Hematopoietic multipotent progenitor cell treated with erythropoietin and hydrocortisone succinate and interleukin-3 and kit ligand, for 8 days (in vitro differentiated cells): ENCODE data around the gene CTNNA3.

Experiments
- DNase-seq: peaks from one replicate; pipeline ENCODE4 v3.0.0-alpha.2; 2015

CTNNA3 gene

GRCh38 chr10:66189271-66189670 lies 1506.7 kb downstream of the CTNNA3 start:
- no peak for DNase-seq

GRCh38 chr10:66187053-66187733 lies 1508.8 kb downstream of the CTNNA3 start:
- no peak for DNase-seq

- no peak for DNase-seq
Measured at GRCh38 chr10:66183028-66183427, 1513.0 kb downstream of the CTNNA3 start.

GRCh38 chr10:66180581-66181318 lies 1515.2 kb downstream of the CTNNA3 start:
- peak; percentile 70 for DNase-seq

GRCh38 chr10:66180021-66180420 lies 1516.0 kb downstream of the CTNNA3 start:
- DNase-seq: no peak

GRCh38 chr10:66176772-66177171 lies 1519.2 kb downstream of the CTNNA3 start:
- no peak for DNase-seq

GRCh38 chr10:66167816-66168215 lies 1528.2 kb downstream of the CTNNA3 start:
- DNase-seq: no peak

- DNase-seq: no peak
Measured at GRCh38 chr10:66162560-66163143, 1533.3 kb downstream of the CTNNA3 start.

GRCh38 chr10:66151346-66151745 lies 1544.6 kb downstream of the CTNNA3 start:
- DNase-seq: no peak

GRCh38 chr10:66148312-66148711 lies 1547.7 kb downstream of the CTNNA3 start:
- DNase-seq: no peak

- no peak for DNase-seq
Measured at GRCh38 chr10:66144016-66144415, 1552.0 kb downstream of the CTNNA3 start.

GRCh38 chr10:66102756-66103155 lies 1593.2 kb downstream of the CTNNA3 start:
- no peak for DNase-seq

- DNase-seq: no peak
Measured at GRCh38 chr10:66098595-66099480, 1597.2 kb downstream of the CTNNA3 start.

GRCh38 chr10:66095610-66096009 lies 1600.4 kb downstream of the CTNNA3 start:
- no peak for DNase-seq

- no peak for DNase-seq
Measured at GRCh38 chr10:66085906-66086305, 1610.1 kb downstream of the CTNNA3 start.

- DNase-seq: no peak
Measured at GRCh38 chr10:66071907-66072306, 1624.1 kb downstream of the CTNNA3 start.

- no peak for DNase-seq
Measured at GRCh38 chr10:66058594-66058993, 1637.4 kb downstream of the CTNNA3 start.

GRCh38 chr10:66049335-66049734 lies 1646.7 kb downstream of the CTNNA3 start:
- DNase-seq: no peak

GRCh38 chr10:66045859-66046258 lies 1650.1 kb downstream of the CTNNA3 start:
- DNase-seq: no peak

GRCh38 chr10:66041771-66042170 lies 1654.2 kb downstream of the CTNNA3 start:
- no peak for DNase-seq

- no peak for DNase-seq
Measured at GRCh38 chr10:66038623-66039022, 1657.4 kb downstream of the CTNNA3 start.

- DNase-seq: no peak
Measured at GRCh38 chr10:66026321-66026720, 1669.7 kb downstream of the CTNNA3 start.

GRCh38 chr10:66025186-66025585 lies 1670.8 kb downstream of the CTNNA3 start:
- no peak for DNase-seq
